ENCODE results near the gene MTMR12. TPM values are rescaled to one million over a fixed set of nuclear protein-coding genes. Genes with fewer than 3 reads are reported as not detected.

MTMR12 gene
- total RNA-seq, 1 experiment from 2014 or later: 44.5 TPM

DNA sequence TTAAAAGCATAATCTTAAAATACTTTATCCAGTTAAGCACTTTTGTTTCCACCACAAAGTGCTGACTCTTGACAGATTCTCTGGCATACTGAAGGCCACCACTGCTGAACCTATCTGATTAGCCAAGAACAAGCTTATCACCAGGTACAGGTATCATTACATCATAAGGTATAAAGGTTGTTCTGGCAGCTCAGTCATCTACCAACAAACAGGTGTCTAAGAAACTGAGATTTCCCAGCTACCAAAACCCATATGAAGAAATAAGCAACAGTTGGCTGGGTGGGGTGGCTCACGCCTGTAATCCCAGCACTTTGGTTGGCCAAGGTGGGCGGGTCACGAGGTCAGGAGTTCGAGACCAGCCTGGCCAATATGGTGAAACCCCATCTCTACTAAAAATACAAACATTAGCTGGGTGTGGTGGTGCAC is 5.0 kb downstream of the MTMR12 start:
- intact Hi-C loops (cut with micrococcal nuclease; ENCODE audit: unreplicated experiment): no loop called here
- no peak overlapping the region for H3K4me3 ChIP-seq
- POLR2A ChIA-PET (ENCODE audit: unreplicated experiment): interaction anchor here (0.6 kb wide), 2 partner anchors 135 to 215 kb away, joined by 4 to 5 read pairs; no protein-coding TSS in a partner anchor
- H3K27me3 ChIP-seq (ENCODE audit: insufficient read depth, low read depth): no peaks in the 10 kb centered on the region
- H3K4me1 ChIP-seq (replicated peaks; ENCODE audit: insufficient read depth): peaks cover 10% of the 10 kb centered on the region
- CTCF ChIA-PET: interaction anchor here (0.5 to 0.9 kb wide), 4 partner anchors 10 to 417 kb away, joined by 3 to 9 read pairs (median 6); no protein-coding TSS in a partner anchor
- H3K9me3 ChIP-seq (ENCODE audit: insufficient read depth, low read depth): no peaks in the 10 kb centered on the region
- no peaks in the 10 kb centered on the region for H3K36me3 ChIP-seq (ENCODE audit: low read depth)
- BruUV-seq (replicated peaks): no TSS peak
- peaks cover 44% of the 10 kb centered on the region for H3K79me2 ChIP-seq (ENCODE audit: low read depth)
- H4K20me1 ChIP-seq (ENCODE audit: insufficient read depth): no peaks in the 10 kb centered on the region
- H2AFZ ChIP-seq: no peak overlapping the region
- no peak for TF ChIP-seq EZH2 (IDR thresholded peaks at IDR 0.05; ENCODE audit: low read depth)
- TF ChIP-seq, protein P1, sequence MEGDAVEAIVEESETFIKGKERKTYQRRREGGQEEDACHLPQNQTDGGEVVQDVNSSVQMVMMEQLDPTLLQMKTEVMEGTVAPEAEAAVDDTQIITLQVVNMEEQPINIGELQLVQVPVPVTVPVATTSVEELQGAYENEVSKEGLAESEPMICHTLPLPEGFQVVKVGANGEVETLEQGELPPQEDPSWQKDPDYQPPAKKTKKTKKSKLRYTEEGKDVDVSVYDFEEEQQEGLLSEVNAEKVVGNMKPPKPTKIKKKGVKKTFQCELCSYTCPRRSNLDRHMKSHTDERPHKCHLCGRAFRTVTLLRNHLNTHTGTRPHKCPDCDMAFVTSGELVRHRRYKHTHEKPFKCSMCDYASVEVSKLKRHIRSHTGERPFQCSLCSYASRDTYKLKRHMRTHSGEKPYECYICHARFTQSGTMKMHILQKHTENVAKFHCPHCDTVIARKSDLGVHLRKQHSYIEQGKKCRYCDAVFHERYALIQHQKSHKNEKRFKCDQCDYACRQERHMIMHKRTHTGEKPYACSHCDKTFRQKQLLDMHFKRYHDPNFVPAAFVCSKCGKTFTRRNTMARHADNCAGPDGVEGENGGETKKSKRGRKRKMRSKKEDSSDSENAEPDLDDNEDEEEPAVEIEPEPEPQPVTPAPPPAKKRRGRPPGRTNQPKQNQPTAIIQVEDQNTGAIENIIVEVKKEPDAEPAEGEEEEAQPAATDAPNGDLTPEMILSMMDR (conservative IDR thresholded peaks at IDR 0.05): no peak
- H3F3A ChIP-seq (ENCODE audit: insufficient read depth, low read depth): no peaks in the 10 kb centered on the region
- no peak overlapping the region for H3K27ac ChIP-seq
- H3K4me2 ChIP-seq: no peak overlapping the region
- peak in 1 of 2 experiments; percentile 30 for DNase-seq
- H3K9me2 ChIP-seq (ENCODE audit: insufficient read depth): no peaks in the 10 kb centered on the region

DNA sequence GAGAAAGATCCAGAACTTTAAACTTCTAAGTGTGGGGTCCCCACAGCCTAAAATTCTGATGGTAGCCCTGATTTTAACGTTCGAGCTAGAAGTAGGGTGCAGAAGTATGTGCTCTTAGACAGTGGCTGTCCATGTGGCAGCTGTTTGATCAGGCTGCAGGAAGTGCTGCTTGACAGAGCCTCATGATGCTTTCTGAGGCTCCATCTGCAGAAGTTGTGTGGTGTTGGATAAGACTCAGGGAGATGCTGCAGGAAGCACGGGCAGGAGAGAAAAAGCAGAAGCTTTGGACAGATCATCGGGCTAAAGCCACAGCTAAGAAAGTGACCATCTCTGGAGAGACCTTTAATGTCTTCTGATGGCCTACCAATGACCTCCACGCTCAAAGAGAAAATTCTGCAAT is 8.1 kb downstream of the MTMR12 start:
- Histone ChIP-seq H3K9me2 (ENCODE audit: insufficient read depth) (no peaks in the 10 kb centered on the region), H3K4me3 (no peak overlapping the region), H3F3A (ENCODE audit: insufficient read depth, low read depth) (no peaks in the 10 kb centered on the region), H2AFZ (no peak overlapping the region), H3K36me3 (ENCODE audit: low read depth) (no peaks in the 10 kb centered on the region), H3K4me1 (replicated peaks; ENCODE audit: insufficient read depth) (no peaks in the 10 kb centered on the region), H3K27me3 (ENCODE audit: insufficient read depth, low read depth) (no peaks in the 10 kb centered on the region), H4K20me1 (ENCODE audit: insufficient read depth) (peaks cover 3% of the 10 kb centered on the region; the same call in 1 of the 2 replicates), H3K9me3 (ENCODE audit: insufficient read depth, low read depth) (no peaks in the 10 kb centered on the region), H3K79me2 (ENCODE audit: low read depth) (peaks cover 20% of the 10 kb centered on the region), H3K27ac (no peak overlapping the region), H3K4me2 (no peak overlapping the region)
- no TSS peak for BruUV-seq (replicated peaks)
- ChIA-PET POLR2A (ENCODE audit: unreplicated experiment) (no interaction called here), CTCF (no interaction called here)
- intact Hi-C loops (cut with micrococcal nuclease; ENCODE audit: unreplicated experiment): no loop called here
- TF ChIP-seq, protein P1 (conservative IDR thresholded peaks at IDR 0.05): no peak
- TF ChIP-seq EZH2 (IDR thresholded peaks at IDR 0.05; ENCODE audit: low read depth): no peak
- peak in 1 of 2 experiments; percentile 30 for DNase-seq

GRCh38 chr5:32303755-32304120 is 9.0 kb downstream of the MTMR12 start:
- no peak overlapping the region for H3K27ac ChIP-seq
- peaks cover 14% of the 10 kb centered on the region; the same call in 1 of the 2 replicates for H3K79me2 ChIP-seq (ENCODE audit: low read depth)
- no peak overlapping the region for H3K4me3 ChIP-seq
- no peak overlapping the region for H2AFZ ChIP-seq
- no TSS peak for BruUV-seq (replicated peaks)
- intact Hi-C loops (cut with micrococcal nuclease; ENCODE audit: unreplicated experiment): no loop called here
- peaks cover 3% of the 10 kb centered on the region; the same call in 1 of the 2 replicates for H4K20me1 ChIP-seq (ENCODE audit: insufficient read depth)
- H3K36me3 ChIP-seq (ENCODE audit: low read depth): no peaks in the 10 kb centered on the region
- H3K9me3 ChIP-seq (ENCODE audit: insufficient read depth, low read depth): no peaks in the 10 kb centered on the region
- no peak for TF ChIP-seq EZH2 (IDR thresholded peaks at IDR 0.05; ENCODE audit: low read depth)
- TF ChIP-seq, protein P1 (conservative IDR thresholded peaks at IDR 0.05): no peak
- H3K9me2 ChIP-seq (ENCODE audit: insufficient read depth): no peaks in the 10 kb centered on the region
- ChIA-PET CTCF (no interaction called here), POLR2A (ENCODE audit: unreplicated experiment) (no interaction called here)
- H3F3A ChIP-seq (ENCODE audit: insufficient read depth, low read depth): no peaks in the 10 kb centered on the region
- no peak overlapping the region for H3K4me2 ChIP-seq
- no peaks in the 10 kb centered on the region for H3K4me1 ChIP-seq (replicated peaks; ENCODE audit: insufficient read depth)
- H3K27me3 ChIP-seq (ENCODE audit: insufficient read depth, low read depth): no peaks in the 10 kb centered on the region
- peak in 1 of 2 experiments; percentile 23 for DNase-seq
